Ishikawa (cell line): Measurements from ENCODE around the gene DMD.

Experiments used
- FOXM1 ChIP-seq: IDR thresholded peaks from 2 replicates; pipeline ENCODE4 v1.6.1; 2012; ENCODE audit warnings: low read depth, borderline replicate concordance
- YY1 ChIP-seq: IDR thresholded peaks from 2 replicates; pipeline ENCODE4 v1.6.1; 2012; ENCODE audit warnings: low read depth
- ZBTB7A ChIP-seq: IDR thresholded peaks from 2 replicates; pipeline ENCODE4 v1.6.1; 2012; ENCODE audit warnings: low read depth

DNA sequence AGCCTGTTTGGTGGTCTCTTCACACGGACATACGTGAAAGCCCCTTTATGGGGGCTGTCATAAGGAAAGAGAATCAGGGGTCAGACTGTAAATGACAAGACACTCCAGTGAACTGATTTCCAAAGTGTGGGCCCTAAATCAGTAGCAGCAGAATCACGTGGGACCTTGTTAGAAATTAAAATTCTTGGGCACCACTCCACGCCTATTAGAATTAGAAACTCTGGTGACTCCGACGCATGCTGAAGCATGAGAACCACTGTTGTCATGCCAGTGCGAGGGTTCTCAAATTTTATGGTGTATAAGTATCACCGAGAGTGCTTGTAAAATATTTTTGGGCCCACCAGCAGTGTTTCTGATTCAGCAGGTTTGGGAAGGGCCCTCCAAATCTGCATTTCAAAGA, 672.8 kb downstream of the DMD start:
- no peak for TF ChIP-seq FOXM1
- TF ChIP-seq ZBTB7A: no peak
- no peak for TF ChIP-seq YY1
